H9 (cell line): Measurements from ENCODE around the gene JAK1. TPM values are rescaled to one million over a fixed set of nuclear protein-coding genes. Genes with fewer than 3 reads are reported as not detected.

ENCODE experiments used
- DNase-seq: peaks from one replicate; pipeline ENCODE4 v3.0.0-alpha.2; 2017
- H2AFZ ChIP-seq: one replicate; pipeline ENCODE4 v1.6.1; 2013; ENCODE audit warnings: mild to moderate bottlenecking, low read length, control low read depth, moderate library complexity
- H2AK5ac ChIP-seq: 2 replicates; pipeline ENCODE4 v1.6.1; 2013; ENCODE audit warnings: low read length, control low read depth, mixed read lengths; ENCODE audit not compliant: insufficient read length
- H2BK120ac ChIP-seq: one replicate; pipeline ENCODE4 v1.6.1; 2013; ENCODE audit warnings: low read depth, mild to moderate bottlenecking, low read length, control low read depth, inconsistent platforms; ENCODE audit not compliant: poor library complexity, severe bottlenecking
- H2BK12ac ChIP-seq: 2 replicates; pipeline ENCODE4 v1.6.1; 2013; ENCODE audit warnings: low read length, control low read depth, mixed read lengths, low read depth; ENCODE audit not compliant: insufficient read length
- H2BK15ac ChIP-seq: 2 replicates; pipeline ENCODE4 v1.6.1; 2013; ENCODE audit warnings: low read depth, low read length, control low read depth
- H2BK20ac ChIP-seq: one replicate; pipeline ENCODE4 v1.6.1; 2013; ENCODE audit warnings: low read depth, mild to moderate bottlenecking, low read length, control low read depth, inconsistent platforms; ENCODE audit not compliant: poor library complexity, severe bottlenecking
- H2BK5ac ChIP-seq: 2 replicates; pipeline ENCODE4 v1.6.1; 2013; ENCODE audit warnings: low read length, control low read depth, mixed read lengths; ENCODE audit not compliant: insufficient read length
- H3K14ac ChIP-seq: 2 replicates; pipeline ENCODE4 v1.6.1; 2013; ENCODE audit warnings: low read length, control low read depth; ENCODE audit not compliant: insufficient read depth
- H3K18ac ChIP-seq: 2 replicates; pipeline ENCODE4 v1.6.1; 2013; ENCODE audit warnings: low read depth, mild to moderate bottlenecking, mixed read lengths, low read length, control low read depth; ENCODE audit not compliant: insufficient read length
- H3K23ac ChIP-seq: 2 replicates; pipeline ENCODE4 v1.6.1; 2013; ENCODE audit warnings: low read length, control low read depth, mixed read lengths, low read depth; ENCODE audit not compliant: insufficient read length
- H3K23me2 ChIP-seq: 2 replicates; pipeline ENCODE4 v1.6.1; 2013; ENCODE audit warnings: low read depth, mild to moderate bottlenecking, mixed read lengths, low read length, control low read depth; ENCODE audit not compliant: insufficient read length, poor library complexity, severe bottlenecking
- H3K27ac ChIP-seq: 2 replicates; pipeline ENCODE4 v1.5.1; 2013; ENCODE audit warnings: low read length, control low read depth, mixed read lengths, low read depth; ENCODE audit not compliant: insufficient read length
- H3K27me3 ChIP-seq: 2 replicates; pipeline ENCODE4 v1.6.1; 2013; ENCODE audit warnings: low read length, control low read depth, inconsistent platforms; ENCODE audit not compliant: insufficient read depth
- H3K4ac ChIP-seq: 2 replicates; pipeline ENCODE4 v1.6.1; 2013; ENCODE audit warnings: low read depth, mild to moderate bottlenecking, control low read depth, inconsistent platforms, low read length, moderate library complexity
- H3K4me1 ChIP-seq: 2 replicates; pipeline ENCODE4 v1.6.1; 2013; ENCODE audit warnings: low read length, control low read depth, inconsistent platforms; ENCODE audit not compliant: insufficient read depth
- H3K4me2 ChIP-seq: 2 replicates; pipeline ENCODE4 v1.6.1; 2013; ENCODE audit warnings: low read length, control low read depth, mixed read lengths; ENCODE audit not compliant: insufficient read length, insufficient read depth
- H3K56ac ChIP-seq: 2 replicates; pipeline ENCODE4 v1.6.1; 2013; ENCODE audit warnings: low read depth, mild to moderate bottlenecking, mixed read lengths, low read length, control low read depth; ENCODE audit not compliant: insufficient read length
- H3K79me1 ChIP-seq: 2 replicates; pipeline ENCODE4 v1.6.1; 2013; ENCODE audit warnings: low read depth, mild to moderate bottlenecking, moderate library complexity, low read length, control low read depth, inconsistent platforms; ENCODE audit not compliant: insufficient read depth, poor library complexity, severe bottlenecking
- H3K79me2 ChIP-seq: 2 replicates; pipeline ENCODE4 v1.6.1; 2013; ENCODE audit warnings: low read length, control low read depth, inconsistent platforms; ENCODE audit not compliant: insufficient read depth
- H3K9ac ChIP-seq: 2 replicates; pipeline ENCODE4 v1.6.1; 2013; ENCODE audit warnings: low read length, control low read depth, mixed read lengths; ENCODE audit not compliant: insufficient read length; ENCODE audit errors: extremely low read depth
- H3K9me3 ChIP-seq: one replicate; pipeline ENCODE4 v1.6.1; 2013; ENCODE audit warnings: low read depth, low read length, inconsistent platforms; ENCODE audit not compliant: control insufficient read depth
- H3T11ph ChIP-seq: one replicate; pipeline ENCODE4 v1.6.1; 2013; ENCODE audit warnings: mild to moderate bottlenecking, low read length, control low read depth, inconsistent platforms
- H4K20me1 ChIP-seq: one replicate; pipeline ENCODE4 v1.6.1; 2013; ENCODE audit not compliant: control insufficient read depth, insufficient read length, insufficient read depth
- H4K5ac ChIP-seq: 2 replicates; pipeline ENCODE4 v1.6.1; 2013; ENCODE audit warnings: low read depth, mild to moderate bottlenecking, mixed read lengths, low read length, control low read depth; ENCODE audit not compliant: insufficient read length
- H4K8ac ChIP-seq: replicated peaks from 2 replicates; pipeline ENCODE4 v1.6.1; 2013; ENCODE audit warnings: low read length, control low read depth, mixed read lengths, low read depth; ENCODE audit not compliant: insufficient read length
- H4K91ac ChIP-seq: 2 replicates; pipeline ENCODE4 v1.6.1; 2013; ENCODE audit warnings: low read depth, mild to moderate bottlenecking, moderate library complexity, mixed read lengths, low read length, control low read depth; ENCODE audit not compliant: insufficient read length
- H3K27ac Mint-ChIP-seq, 3 experiments: 2 replicates in 2 of 3; 3 replicates in 1 of 3; pipeline ENCODE4 v1.8.0; 2020 to 2021; ENCODE audit warnings: mixed read lengths in 3 of 3, mild to moderate bottlenecking in 1 of 3, moderate library complexity in 1 of 3
- H3K27me3 Mint-ChIP-seq: 2 replicates; pipeline ENCODE4 v1.8.0; 2021; ENCODE audit warnings: low read depth, mild to moderate bottlenecking, moderate library complexity, mixed read lengths
- H3K36me3 Mint-ChIP-seq, 3 experiments: 2 replicates in 2 of 3; 3 replicates in 1 of 3; pipeline ENCODE4 v1.8.0; 2020 to 2021; ENCODE audit warnings: low read depth in 3 of 3, mixed read lengths in 3 of 3; ENCODE audit not compliant: insufficient read depth in 1 of 3
- H3K4me1 Mint-ChIP-seq, 2 experiments: 2 replicates each; pipeline ENCODE4 v1.8.0; 2020; ENCODE audit warnings: mixed read lengths in 2 of 2
- H3K4me3 Mint-ChIP-seq, 2 experiments: 2 replicates in 1 of 2; 3 replicates in 1 of 2; pipeline ENCODE4 v1.8.0; 2020 to 2021; ENCODE audit warnings: mild to moderate bottlenecking in 2 of 2, mixed read lengths in 2 of 2, moderate library complexity in 1 of 2
- H3K9me3 Mint-ChIP-seq, 2 experiments: 2 replicates in 1 of 2; 3 replicates in 1 of 2; pipeline ENCODE4 v1.8.0; 2020; ENCODE audit warnings: mild to moderate bottlenecking in 2 of 2, mixed read lengths in 2 of 2, moderate library complexity in 1 of 2
- WGBS: extraction: QIAGEN DNeasy Blood & Tissue Kit; methylation state at CpG from one replicate; pipeline ENCODE4 v1.1.7; 2013; ENCODE audit warnings: missing lambda C conversion rate, low lambda C conversion rate, mixed read lengths; ENCODE audit not compliant: insufficient read length; ENCODE audit errors: extremely low coverage; 5-methylcytosine and 5-hydroxymethylcytosine counted together
- total RNA-seq: library from RNA; stranded (reverse); gene quantifications from 2 replicates; pipeline ENCODE4 v1.2.1, GENCODE V29; 2021
- TF ChIP-seq, protein P1 (sequence below): fragments of 200-600 bp; sonication (generic); conservative IDR thresholded peaks from 3 replicates; pipeline ENCODE4 v1.8.0; 2021; ENCODE audit warnings: antibody characterized with exemption, mild to moderate bottlenecking

JAK1 gene
- total RNA-seq, 1 experiment from 2014 or later, result 12.8 TPM

DNA sequence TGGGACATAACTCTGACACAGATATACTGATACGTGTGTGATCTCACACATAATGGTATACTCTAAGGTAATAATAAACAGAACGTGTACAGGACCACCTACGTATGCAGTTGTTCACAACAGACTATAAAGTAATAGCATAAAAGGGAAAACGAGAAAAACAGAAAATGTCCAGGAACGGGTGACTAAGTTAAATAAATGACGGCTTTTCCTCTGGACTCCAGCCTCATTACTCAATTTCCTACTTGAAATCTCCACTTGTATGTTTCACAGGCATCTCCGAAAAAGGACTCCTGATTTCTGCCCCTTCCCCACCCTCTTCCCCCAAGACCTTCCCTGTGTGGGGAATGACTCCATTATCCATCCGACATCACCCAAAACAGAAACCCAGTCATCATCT lies 95.1 kb downstream of the JAK1 start:
- peaks cover 5 to 15% (median 9%) of the 10 kb centered on the region in 3 experiments; a peak in 5 of 7 replicates for H3K36me3 Mint-ChIP-seq
- no peaks in the 10 kb centered on the region for H3K9me3 ChIP-seq
- no peak overlapping the region for H3K9ac ChIP-seq
- no peak overlapping the region for H2AFZ ChIP-seq
- no peak overlapping the region for H2BK12ac ChIP-seq
- no peaks in the 10 kb centered on the region for H3K27me3 ChIP-seq
- H3K27ac Mint-ChIP-seq, result no peak overlapping the region
- H3K4me3 Mint-ChIP-seq, result no peak overlapping the region
- H3K4me1 Mint-ChIP-seq, result no peaks in the 10 kb centered on the region
- H3K9me3 Mint-ChIP-seq, result no peaks in the 10 kb centered on the region
- H3K23ac ChIP-seq, result no peak overlapping the region
- no peak overlapping the region for H4K5ac ChIP-seq
- no peak overlapping the region for H3K27ac ChIP-seq
- no peaks in the 10 kb centered on the region for H3K79me2 ChIP-seq
- H3K4me1 ChIP-seq, result no peaks in the 10 kb centered on the region
- H2BK15ac ChIP-seq, result no peak overlapping the region
- no CpG with 5 or more reads among the region's 8 CpGs for WGBS
- H2BK5ac ChIP-seq, result no peak overlapping the region
- no peak overlapping the region for H3K14ac ChIP-seq
- H3K23me2 ChIP-seq, result no peaks in the 10 kb centered on the region
- H2BK20ac ChIP-seq, result no peak overlapping the region
- no peak overlapping the region for H3K4me2 ChIP-seq
- H3T11ph ChIP-seq, result no peak overlapping the region
- no peak overlapping the region for H4K8ac ChIP-seq
- no peak overlapping the region for H2AK5ac ChIP-seq
- no peaks in the 10 kb centered on the region for H3K79me1 ChIP-seq
- H3K56ac ChIP-seq, result no peak overlapping the region
- H3K27me3 Mint-ChIP-seq, result no peaks in the 10 kb centered on the region
- H3K18ac ChIP-seq, result no peak overlapping the region
- H2BK120ac ChIP-seq, result no peak overlapping the region
- no peak for DNase-seq
- no peak overlapping the region for H3K4ac ChIP-seq
- TF ChIP-seq, protein P1, sequence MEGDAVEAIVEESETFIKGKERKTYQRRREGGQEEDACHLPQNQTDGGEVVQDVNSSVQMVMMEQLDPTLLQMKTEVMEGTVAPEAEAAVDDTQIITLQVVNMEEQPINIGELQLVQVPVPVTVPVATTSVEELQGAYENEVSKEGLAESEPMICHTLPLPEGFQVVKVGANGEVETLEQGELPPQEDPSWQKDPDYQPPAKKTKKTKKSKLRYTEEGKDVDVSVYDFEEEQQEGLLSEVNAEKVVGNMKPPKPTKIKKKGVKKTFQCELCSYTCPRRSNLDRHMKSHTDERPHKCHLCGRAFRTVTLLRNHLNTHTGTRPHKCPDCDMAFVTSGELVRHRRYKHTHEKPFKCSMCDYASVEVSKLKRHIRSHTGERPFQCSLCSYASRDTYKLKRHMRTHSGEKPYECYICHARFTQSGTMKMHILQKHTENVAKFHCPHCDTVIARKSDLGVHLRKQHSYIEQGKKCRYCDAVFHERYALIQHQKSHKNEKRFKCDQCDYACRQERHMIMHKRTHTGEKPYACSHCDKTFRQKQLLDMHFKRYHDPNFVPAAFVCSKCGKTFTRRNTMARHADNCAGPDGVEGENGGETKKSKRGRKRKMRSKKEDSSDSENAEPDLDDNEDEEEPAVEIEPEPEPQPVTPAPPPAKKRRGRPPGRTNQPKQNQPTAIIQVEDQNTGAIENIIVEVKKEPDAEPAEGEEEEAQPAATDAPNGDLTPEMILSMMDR, result no peak
- H4K20me1 ChIP-seq, result no peaks in the 10 kb centered on the region
- no peak overlapping the region for H4K91ac ChIP-seq
